Activated B cell treated with CpG ODN at 0.5 μM for 24 hours (primary cell): Measurements from ENCODE around the gene WDR5B. TPM values are rescaled to one million over a fixed set of nuclear protein-coding genes. Genes with fewer than 3 reads are reported as not detected.

Experiments
- ATAC-seq: fragments of 200-7000 bp; cut with Tn5 transposase; one replicate; pipeline ENCODE4 v1.10.0; 2021; ENCODE audit warnings: low read depth, mild to moderate bottlenecking, moderate library complexity
- CTCF ChIA-PET: fragments of 350-600 bp; sonication (Branson Sonifier 250); formaldehyde crosslinking; loops from one replicate; lab custom pipeline; 2021; ENCODE audit warnings: antibody characterized with exemption; lab: Charles Lee
- POLR2A ChIA-PET: fragments of 350-600 bp; sonication (Branson Sonifier 250); formaldehyde crosslinking; loops from one replicate; lab custom pipeline; 2021; ENCODE audit warnings: antibody characterized with exemption; lab: Charles Lee
- DNase-seq: peaks from one replicate; pipeline ENCODE4 v3.0.0; 2022
- H3K27ac Mint-ChIP-seq: one replicate; pipeline ENCODE4 v1.8.0; 2020; ENCODE audit warnings: mixed read lengths
- H3K27me3 Mint-ChIP-seq: one replicate; pipeline ENCODE4 v1.8.0; 2021; ENCODE audit warnings: mixed read lengths
- H3K36me3 Mint-ChIP-seq: one replicate; pipeline ENCODE4 v1.8.0; 2021; ENCODE audit warnings: low read depth, mixed read lengths
- H3K4me1 Mint-ChIP-seq: one replicate; pipeline ENCODE4 v1.8.0; 2021; ENCODE audit warnings: mixed read lengths
- H3K4me3 Mint-ChIP-seq: one replicate; pipeline ENCODE4 v1.8.0; 2020; ENCODE audit warnings: mild to moderate bottlenecking, mixed read lengths
- H3K9me3 Mint-ChIP-seq: one replicate; pipeline ENCODE4 v1.8.0; 2020; ENCODE audit warnings: mixed read lengths
- CTCF ChIP-seq: fragments of 200-600 bp; IDR thresholded peaks from one replicate; pipeline ENCODE4 v1.8.0; 2022; ENCODE audit warnings: antibody characterized with exemption, mild to moderate bottlenecking
- intact Hi-C: fragments of 100-400 bp; cut with micrococcal nuclease; formaldehyde crosslinking; loops from one replicate; pipeline ENCODE4 v1.15.1; 2024
- total RNA-seq: library from RNA; stranded (reverse); gene quantifications from 2 replicates; pipeline ENCODE4 v1.2.3, GENCODE V29; 2022

Gene WDR5B
- total RNA-seq, result 8.0 and 8.1 TPM in 2 replicates

GRCh38 chr3:122415762-122416654 is at the start of gene WDR5B:
TSS of gene WDR5B (minus strand) at chr3:122416062. CDS start at chr3:122415528, 534 bp downstream.
- H3K27ac Mint-ChIP-seq, result peak within 1 kb of the TSS; percentile 100
- DNase-seq (peak; percentile 95), ATAC-seq (peak; percentile 89)
- ChIA-PET CTCF (interaction anchor here (1.5 to 1.9 kb wide), 4 partner anchors 24 to 263 kb away, joined by 5 to 11 read pairs (median 6); partner anchors contain the start of gene FAM162A), POLR2A (interaction anchor here (0.6 to 3.8 kb wide), 23 partner anchors 8 to 1160 kb away, joined by 3 to 55 read pairs (median 4); partner anchors contain the start of genes DTX3L, EAF2, FAM162A and HCLS1)
- H3K9me3 Mint-ChIP-seq, result no peaks in the 10 kb centered on the region
- H3K27me3 Mint-ChIP-seq, result no peaks in the 10 kb centered on the region
- H3K36me3 Mint-ChIP-seq, result peaks cover 41% of the 10 kb centered on the region
- TF ChIP-seq CTCF, result no peak
- peak within 1 kb of the TSS; percentile 98 for H3K4me3 Mint-ChIP-seq
- intact Hi-C loops, result loop anchor here (1.0 to 10.0 kb wide), 13 partner anchors 23 to 1673 kb away; partner anchors contain the start of genes EAF2, GOLGB1, GTF2E1 and HACD2
- peaks cover 46% of the 10 kb centered on the region for H3K4me1 Mint-ChIP-seq

GRCh38 chr3:122464659-122465058 is 48.8 kb upstream of the WDR5B start:
- no peak for TF ChIP-seq CTCF
- Mint-ChIP-seq H3K27me3 (no peaks in the 10 kb centered on the region), H3K36me3 (peaks cover 66% of the 10 kb centered on the region), H3K27ac (no peak overlapping the region), H3K9me3 (no peaks in the 10 kb centered on the region), H3K4me1 (peaks cover 13% of the 10 kb centered on the region), H3K4me3 (no peak overlapping the region)
- ATAC-seq (no peak), DNase-seq (no peak)
- ChIA-PET CTCF (no interaction called here), POLR2A (no interaction called here)
- intact Hi-C loops, result no loop called here

GRCh38 chr3:122462406-122462805 is 46.5 kb upstream of the WDR5B start:
- CTCF ChIA-PET, result no interaction called here
- POLR2A ChIA-PET, result no interaction called here
- Mint-ChIP-seq H3K4me3 (no peak overlapping the region), H3K36me3 (peaks cover 84% of the 10 kb centered on the region), H3K4me1 (peaks cover 5% of the 10 kb centered on the region), H3K9me3 (no peaks in the 10 kb centered on the region), H3K27me3 (no peaks in the 10 kb centered on the region), H3K27ac (no peak overlapping the region)
- intact Hi-C loops, result no loop called here
- TF ChIP-seq CTCF, result no peak
- DNase-seq (no peak), ATAC-seq (no peak)

GRCh38 chr3:122461806-122462205 is 45.9 kb upstream of the WDR5B start:
- Mint-ChIP-seq H3K4me1 (peaks cover 5% of the 10 kb centered on the region), H3K27me3 (no peaks in the 10 kb centered on the region), H3K4me3 (no peak overlapping the region), H3K36me3 (peaks cover 87% of the 10 kb centered on the region), H3K9me3 (no peaks in the 10 kb centered on the region), H3K27ac (no peak overlapping the region)
- intact Hi-C loops, result no loop called here
- ChIA-PET CTCF (no interaction called here), POLR2A (no interaction called here)
- TF ChIP-seq CTCF, result no peak
- no peak for DNase-seq
- no peak for ATAC-seq

- Mint-ChIP-seq H3K4me3 (no peak overlapping the region), H3K4me1 (peaks cover 10% of the 10 kb centered on the region), H3K27me3 (no peaks in the 10 kb centered on the region), H3K9me3 (no peaks in the 10 kb centered on the region), H3K36me3 (peaks cover 90% of the 10 kb centered on the region), H3K27ac (no peak overlapping the region)
- ChIA-PET POLR2A (interaction anchor here (0.5 kb wide), 1 partner anchor 671 kb away, joined by 5 read pairs; no protein-coding TSS in a partner anchor), CTCF (interaction anchor here (1.4 to 2.1 kb wide), 3 partner anchors 66 to 220 kb away, joined by 3 to 13 read pairs (median 9); no protein-coding TSS in a partner anchor)
- ATAC-seq (no peak), DNase-seq (no peak)
- TF ChIP-seq CTCF, result no peak
- intact Hi-C loops, result loop anchor here (1.0 to 5.0 kb wide), 3 partner anchors 55 to 568 kb away; partner anchors contain the start of genes KPNA1 and SEMA5B
Observed at GRCh38 chr3:122458992-122459391, 43.1 kb upstream of the WDR5B start.
